GM19452 (cell line): ENCODE results near the gene DCBLD1.

Experiments used
- ATAC-seq: cut with Tn5 transposase; IDR thresholded peaks from one replicate; pipeline ENCODE4 v1.9.1; 2021; ENCODE audit not compliant: unreplicated experiment

DCBLD1 gene

DNA sequence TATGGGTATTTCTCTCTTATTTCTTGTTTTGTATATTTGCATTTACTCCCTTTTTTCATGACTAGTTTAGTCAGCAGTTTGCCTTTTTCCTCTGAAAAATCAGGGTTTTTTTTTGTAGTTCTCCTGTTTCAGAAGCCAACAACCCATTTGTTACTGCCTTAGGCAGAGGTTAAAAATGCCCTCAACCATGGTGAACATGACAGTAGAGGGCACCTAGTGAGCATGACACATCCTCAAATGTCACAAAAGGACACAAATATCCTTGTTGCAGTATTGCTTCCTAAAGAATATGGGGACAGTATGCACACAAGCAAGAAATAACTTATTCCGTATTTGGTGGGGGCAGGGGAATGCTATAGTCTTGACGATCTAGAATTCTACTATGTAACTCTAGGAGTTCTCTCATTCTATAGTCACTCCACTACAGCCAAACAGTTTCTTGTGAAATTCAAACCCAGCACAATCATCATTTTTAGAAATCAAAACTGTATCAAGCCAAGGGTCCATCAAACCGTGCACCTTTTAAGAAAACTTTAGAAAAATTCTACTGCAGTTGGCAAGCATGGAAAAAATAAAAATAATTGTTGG is 72.9 kb downstream of the DCBLD1 start:
- ATAC-seq: no peak

DNA sequence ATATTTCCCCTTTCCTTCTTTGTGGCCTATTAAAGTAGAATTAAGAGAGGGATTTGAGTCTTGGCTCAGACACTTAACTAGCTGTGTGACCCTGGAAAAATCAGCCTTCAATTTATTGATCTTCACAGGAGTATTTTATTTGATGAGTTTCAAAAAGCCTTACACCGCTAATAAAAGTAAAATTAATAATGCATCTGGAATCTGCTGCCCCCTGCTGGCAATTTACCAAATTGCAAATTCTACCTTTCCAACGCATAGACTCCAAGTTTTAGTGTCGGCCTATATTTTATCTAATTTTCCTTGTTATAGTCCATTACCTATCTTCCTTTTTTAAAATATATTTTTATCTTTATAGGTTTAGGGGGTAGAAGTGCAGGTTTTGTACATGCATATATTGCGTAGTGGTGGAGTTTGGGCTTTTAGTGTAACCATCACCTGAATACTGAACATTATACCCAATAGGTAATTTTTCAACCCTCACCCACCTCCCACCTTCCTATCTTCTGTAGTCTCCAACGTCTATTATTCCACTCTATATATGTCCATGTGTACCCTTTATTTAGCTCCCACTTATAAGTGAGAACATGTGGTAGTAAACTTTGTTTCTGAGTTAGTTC is 73.5 kb downstream of the DCBLD1 start:
- no peak for ATAC-seq

DNA sequence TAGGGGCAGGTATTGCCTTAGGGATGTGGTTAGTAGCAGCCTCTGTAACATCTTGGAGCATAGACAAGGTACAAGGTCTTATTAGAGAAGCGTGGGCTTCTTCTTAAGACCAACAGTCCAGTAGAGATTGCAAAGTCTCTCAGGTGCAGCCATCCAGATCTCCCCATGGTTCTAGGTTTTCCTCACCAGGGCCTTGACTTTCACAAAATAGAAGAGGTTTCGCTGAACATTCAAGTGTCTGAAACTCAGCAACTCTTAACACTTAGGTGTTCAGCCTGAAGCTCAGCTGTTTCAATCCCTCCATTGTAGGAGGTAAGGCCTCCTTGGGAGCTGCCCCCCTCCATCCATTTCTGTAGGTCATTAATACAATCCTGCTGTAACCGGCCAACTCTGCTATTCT is 75.5 kb downstream of the DCBLD1 start:
- ATAC-seq: no peak

GRCh38 chr6:117558818-117559217 is 76.3 kb downstream of the DCBLD1 start:
- ATAC-seq: no peak

GRCh38 chr6:117559299-117559698 is 76.8 kb downstream of the DCBLD1 start:
- no peak for ATAC-seq

DNA sequence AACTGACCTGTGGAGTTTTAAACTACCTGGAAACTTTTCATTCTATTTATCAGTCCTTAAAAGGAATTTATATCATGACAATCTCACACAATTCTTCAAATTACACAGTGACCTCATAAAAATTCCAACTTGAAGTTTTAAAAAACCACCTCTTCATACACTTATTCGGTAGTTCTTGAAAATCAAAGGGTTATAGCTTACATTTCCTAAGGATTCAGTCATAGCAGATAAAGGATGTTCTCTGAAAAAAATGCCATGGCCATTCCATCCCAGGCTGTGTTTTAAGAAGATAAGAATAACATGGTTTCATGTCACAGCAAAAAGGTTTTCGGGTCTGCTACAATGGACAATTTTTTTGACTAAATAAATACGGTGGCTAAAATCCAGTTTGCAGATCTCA is 78.7 kb downstream of the DCBLD1 start:
- no peak for ATAC-seq

DNA sequence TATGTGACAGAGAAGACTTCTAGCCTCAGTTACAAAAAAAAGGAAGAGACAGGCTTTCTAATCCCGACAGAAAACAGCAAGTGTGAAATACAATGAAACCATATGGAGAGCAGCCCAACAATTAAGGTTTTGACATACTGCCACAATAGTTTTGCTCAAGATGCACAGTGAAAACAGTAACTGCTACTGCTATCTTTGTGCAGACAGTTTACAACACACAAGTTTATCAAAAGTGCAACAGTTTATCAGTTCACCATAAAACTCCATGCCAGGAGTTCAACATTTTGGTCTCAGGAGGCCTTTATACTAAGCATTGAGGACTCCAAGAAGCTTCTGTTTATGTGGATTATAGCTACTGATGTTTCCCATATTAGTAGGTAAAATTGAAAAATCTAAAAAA is 82.2 kb downstream of the DCBLD1 start:
- ATAC-seq: no peak

GRCh38 chr6:117568247-117568646 is 85.8 kb downstream of the DCBLD1 start:
- no peak for ATAC-seq

DNA sequence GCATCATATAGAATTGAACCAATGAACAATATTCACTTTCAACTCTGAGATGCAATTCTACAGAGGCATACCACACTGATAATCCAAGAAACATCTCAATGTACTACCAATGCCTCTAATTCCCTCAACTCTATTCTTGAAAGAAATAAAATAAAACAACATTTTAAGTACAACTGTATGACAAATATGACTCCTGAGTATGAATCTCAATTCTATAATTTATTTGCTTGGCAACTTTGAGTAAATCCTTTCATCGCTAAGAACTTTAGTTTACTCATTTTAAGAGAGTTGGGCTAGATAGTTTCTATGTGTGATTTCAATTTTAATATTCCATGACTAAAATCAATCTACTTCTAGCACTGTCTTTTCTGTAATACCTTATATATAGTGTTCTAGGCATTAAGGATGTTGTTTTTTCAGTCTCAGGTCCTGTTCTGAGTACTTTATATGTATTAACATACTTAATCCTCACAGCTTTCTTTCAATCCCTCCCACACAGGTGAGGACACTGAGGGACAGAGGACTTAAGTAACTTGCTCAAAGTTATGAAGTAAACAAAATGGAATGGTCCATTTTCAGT is 86.4 kb downstream of the DCBLD1 start:
- ATAC-seq: no peak

DNA sequence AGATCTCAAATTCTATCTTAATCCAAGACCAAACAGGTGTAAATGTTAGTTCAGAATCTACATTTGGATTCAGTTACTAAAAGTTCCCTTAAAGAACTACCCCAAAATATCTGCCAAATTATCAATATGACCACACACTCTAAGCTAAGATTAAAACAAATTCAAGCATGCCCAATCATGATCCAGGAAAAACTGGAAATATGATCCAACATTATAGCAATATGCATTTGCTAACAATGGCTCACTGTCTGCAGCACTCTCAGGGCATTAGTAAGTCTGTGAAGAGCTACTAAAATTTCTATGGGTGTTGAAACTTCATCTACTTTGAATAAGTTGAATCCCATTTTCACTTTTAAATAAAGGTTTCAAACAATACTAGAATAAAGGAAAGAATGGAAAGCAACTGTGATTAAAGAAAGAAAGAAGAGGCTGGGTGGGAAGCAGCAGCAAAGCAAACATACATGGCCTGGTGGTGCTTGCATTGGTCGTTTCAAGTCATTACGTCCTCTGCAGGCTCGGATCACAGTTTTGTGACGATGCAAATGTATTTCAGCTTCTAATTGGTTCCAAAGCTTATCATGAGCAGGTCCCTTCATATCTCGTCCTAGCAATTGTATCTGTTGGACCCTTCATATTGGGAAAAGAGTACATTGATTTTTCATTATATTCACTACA is 90.7 kb downstream of the DCBLD1 start:
- no peak for ATAC-seq

- ATAC-seq: no peak
Observed at GRCh38 chr6:117574198-117574597, 91.7 kb downstream of the DCBLD1 start.

- no peak for ATAC-seq
Observed at GRCh38 chr6:117585647-117586046, 103.2 kb downstream of the DCBLD1 start.

DNA sequence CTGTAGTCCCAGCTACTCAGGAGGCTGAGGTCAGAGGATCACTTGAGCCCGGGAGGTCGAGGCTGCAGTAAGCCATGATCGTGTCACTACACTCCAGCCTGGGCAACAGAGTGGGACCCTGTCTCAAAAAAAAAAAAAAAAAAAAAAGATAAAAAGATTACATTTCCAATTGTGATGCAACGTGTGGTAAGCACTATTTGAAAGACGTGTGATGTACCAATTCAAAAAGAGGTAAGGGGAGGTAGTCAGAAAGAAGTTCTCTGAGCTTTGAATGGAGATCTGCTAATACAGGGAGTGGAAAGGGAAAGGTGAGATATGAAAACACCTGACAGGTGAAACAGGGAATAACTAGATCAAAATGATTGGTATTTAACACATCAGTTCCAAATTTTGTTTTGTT is 108.0 kb downstream of the DCBLD1 start:
- no peak for ATAC-seq

DNA sequence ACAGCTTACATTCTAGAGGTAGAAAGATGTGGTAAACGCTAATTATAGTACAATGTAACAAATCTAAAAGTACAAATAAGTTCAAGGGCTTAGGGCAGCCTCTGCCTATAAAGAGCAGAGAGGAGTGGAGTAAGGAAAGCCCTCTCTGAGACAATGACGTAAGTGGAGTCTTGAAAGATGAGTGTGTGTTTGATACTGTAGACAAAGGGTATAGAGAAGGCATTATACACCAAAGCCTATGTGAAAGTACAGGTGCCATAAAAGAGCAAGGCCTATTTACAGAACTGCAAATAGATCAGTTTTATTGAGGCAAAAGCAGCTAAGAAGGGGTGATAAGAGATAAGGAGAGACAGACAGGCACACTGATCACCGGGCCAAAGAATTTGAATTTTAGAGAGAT is 108.9 kb downstream of the DCBLD1 start:
- ATAC-seq: no peak

DNA sequence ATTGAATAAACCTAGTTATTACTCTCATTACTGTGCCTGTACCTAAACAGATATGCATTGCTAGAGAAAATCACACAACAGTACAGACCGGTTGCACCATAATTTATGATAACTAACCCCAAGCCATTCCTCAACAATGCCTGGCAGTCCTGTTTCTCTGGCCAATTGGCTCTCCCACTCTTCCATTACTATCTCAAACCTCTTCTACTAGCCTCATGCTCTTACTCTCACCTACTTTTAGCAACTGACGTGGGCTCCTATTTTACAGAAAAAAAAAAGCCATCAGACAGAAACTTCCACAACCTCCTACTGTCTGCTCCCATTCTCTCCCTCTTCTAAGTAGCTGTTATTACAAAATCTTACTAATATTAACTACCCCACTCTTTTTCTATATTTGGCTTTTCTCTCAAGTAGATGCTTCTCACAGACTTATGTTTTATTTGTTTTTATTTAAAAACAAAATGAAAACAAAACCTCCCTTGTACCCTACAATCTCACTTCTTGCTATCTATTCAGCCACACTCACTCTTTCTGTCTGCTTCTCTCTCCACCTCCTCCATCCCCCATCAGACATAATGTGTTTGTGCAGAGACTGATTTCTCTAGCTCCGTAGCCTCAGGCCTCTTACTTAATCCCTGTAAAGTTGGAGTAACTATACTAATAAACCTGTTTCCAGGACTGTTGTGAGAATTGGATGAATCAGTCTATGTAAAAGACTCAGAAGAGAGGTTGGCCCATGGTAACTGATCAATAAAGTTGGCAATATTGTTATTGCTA is 110.7 kb downstream of the DCBLD1 start:
- ATAC-seq: no peak

GRCh38 chr6:117595099-117595923 is 112.8 kb downstream of the DCBLD1 start:
- no peak for ATAC-seq

DNA sequence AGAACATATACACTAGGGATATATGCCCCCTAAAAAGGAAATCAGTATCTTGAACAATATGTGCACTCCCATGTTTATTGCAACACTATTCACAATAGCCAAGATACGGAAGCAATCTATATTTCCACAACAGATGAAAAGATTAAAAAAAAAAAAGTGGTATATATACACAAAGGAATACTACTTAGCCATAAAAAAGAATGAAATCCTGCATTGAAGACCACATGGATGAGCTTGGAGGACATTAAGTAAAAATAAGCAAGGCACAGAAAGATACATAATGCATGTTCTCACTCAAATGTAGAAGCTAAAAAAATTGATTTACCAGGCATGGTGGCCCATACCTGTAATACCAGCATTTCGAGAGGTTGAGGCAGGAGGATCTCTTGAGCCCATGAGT is 115.3 kb downstream of the DCBLD1 start:
- ATAC-seq: no peak
